Measurements from ENCODE around the gene MCRS1. TPM values are rescaled to one million over a fixed set of nuclear protein-coding genes. Genes with fewer than 3 reads are reported as not detected.

The MCRS1 gene
- total and polyA plus RNA-seq, 2 experiments from 2014 or later: 105 to 139 TPM

- H3K9me3 Mint-ChIP-seq: no peaks in the 10 kb centered on the region; the same call in 2 of the 3 replicates
- TF ChIP-seq STAT1 (IDR thresholded peaks at IDR 0.05; ENCODE audit: unreplicated experiment) (no peak), CREB1 (CRISPR knock-in tag; IDR thresholded peaks at IDR 0.05; ENCODE audit: low read depth) (no peak), ZNF462 (CRISPR knock-in tag; IDR thresholded peaks at IDR 0.05) (no peak), ZNF331 (CRISPR knock-in tag; IDR thresholded peaks at IDR 0.05; ENCODE audit: low read depth) (no peak), POLR2AphosphoS5 (IDR thresholded peaks at IDR 0.05; ENCODE audit: low read depth) (no peak), JUNB (IDR thresholded peaks at IDR 0.05; ENCODE audit: unreplicated experiment) (no peak), EZH2 (IDR thresholded peaks at IDR 0.05; ENCODE audit: low read depth, unreplicated experiment) (no peak), NANOG (IDR thresholded peaks at IDR 0.05; ENCODE audit: borderline replicate concordance) (no peak), ZNF114 (CRISPR knock-in tag; IDR thresholded peaks at IDR 0.05) (no peak), EZH2phosphoT487 (IDR thresholded peaks at IDR 0.05; ENCODE audit: unreplicated experiment) (no peak)
- TF ChIP-seq, protein P1, sequence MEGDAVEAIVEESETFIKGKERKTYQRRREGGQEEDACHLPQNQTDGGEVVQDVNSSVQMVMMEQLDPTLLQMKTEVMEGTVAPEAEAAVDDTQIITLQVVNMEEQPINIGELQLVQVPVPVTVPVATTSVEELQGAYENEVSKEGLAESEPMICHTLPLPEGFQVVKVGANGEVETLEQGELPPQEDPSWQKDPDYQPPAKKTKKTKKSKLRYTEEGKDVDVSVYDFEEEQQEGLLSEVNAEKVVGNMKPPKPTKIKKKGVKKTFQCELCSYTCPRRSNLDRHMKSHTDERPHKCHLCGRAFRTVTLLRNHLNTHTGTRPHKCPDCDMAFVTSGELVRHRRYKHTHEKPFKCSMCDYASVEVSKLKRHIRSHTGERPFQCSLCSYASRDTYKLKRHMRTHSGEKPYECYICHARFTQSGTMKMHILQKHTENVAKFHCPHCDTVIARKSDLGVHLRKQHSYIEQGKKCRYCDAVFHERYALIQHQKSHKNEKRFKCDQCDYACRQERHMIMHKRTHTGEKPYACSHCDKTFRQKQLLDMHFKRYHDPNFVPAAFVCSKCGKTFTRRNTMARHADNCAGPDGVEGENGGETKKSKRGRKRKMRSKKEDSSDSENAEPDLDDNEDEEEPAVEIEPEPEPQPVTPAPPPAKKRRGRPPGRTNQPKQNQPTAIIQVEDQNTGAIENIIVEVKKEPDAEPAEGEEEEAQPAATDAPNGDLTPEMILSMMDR (conservative IDR thresholded peaks at IDR 0.05; ENCODE audit: low read depth in 2 of 2): no peak
- TF ChIP-seq, protein P2, sequence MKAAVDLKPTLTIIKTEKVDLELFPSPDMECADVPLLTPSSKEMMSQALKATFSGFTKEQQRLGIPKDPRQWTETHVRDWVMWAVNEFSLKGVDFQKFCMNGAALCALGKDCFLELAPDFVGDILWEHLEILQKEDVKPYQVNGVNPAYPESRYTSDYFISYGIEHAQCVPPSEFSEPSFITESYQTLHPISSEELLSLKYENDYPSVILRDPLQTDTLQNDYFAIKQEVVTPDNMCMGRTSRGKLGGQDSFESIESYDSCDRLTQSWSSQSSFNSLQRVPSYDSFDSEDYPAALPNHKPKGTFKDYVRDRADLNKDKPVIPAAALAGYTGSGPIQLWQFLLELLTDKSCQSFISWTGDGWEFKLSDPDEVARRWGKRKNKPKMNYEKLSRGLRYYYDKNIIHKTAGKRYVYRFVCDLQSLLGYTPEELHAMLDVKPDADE (IDR thresholded peaks at IDR 0.05): no peak
- TF ChIP-seq, protein P3, sequence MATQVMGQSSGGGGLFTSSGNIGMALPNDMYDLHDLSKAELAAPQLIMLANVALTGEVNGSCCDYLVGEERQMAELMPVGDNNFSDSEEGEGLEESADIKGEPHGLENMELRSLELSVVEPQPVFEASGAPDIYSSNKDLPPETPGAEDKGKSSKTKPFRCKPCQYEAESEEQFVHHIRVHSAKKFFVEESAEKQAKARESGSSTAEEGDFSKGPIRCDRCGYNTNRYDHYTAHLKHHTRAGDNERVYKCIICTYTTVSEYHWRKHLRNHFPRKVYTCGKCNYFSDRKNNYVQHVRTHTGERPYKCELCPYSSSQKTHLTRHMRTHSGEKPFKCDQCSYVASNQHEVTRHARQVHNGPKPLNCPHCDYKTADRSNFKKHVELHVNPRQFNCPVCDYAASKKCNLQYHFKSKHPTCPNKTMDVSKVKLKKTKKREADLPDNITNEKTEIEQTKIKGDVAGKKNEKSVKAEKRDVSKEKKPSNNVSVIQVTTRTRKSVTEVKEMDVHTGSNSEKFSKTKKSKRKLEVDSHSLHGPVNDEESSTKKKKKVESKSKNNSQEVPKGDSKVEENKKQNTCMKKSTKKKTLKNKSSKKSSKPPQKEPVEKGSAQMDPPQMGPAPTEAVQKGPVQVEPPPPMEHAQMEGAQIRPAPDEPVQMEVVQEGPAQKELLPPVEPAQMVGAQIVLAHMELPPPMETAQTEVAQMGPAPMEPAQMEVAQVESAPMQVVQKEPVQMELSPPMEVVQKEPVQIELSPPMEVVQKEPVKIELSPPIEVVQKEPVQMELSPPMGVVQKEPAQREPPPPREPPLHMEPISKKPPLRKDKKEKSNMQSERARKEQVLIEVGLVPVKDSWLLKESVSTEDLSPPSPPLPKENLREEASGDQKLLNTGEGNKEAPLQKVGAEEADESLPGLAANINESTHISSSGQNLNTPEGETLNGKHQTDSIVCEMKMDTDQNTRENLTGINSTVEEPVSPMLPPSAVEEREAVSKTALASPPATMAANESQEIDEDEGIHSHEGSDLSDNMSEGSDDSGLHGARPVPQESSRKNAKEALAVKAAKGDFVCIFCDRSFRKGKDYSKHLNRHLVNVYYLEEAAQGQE (IDR thresholded peaks at IDR 0.05; ENCODE audit: unreplicated experiment): no peak
- H3K4me3 Mint-ChIP-seq: peak overlapping the region; percentile 21
- Histone ChIP-seq H4K20me1 (replicated peaks; ENCODE audit: insufficient read depth) (no peaks in the 10 kb centered on the region; the same call in 1 of the 2 replicates), H3F3A (replicated peaks; ENCODE audit: low read depth) (no peaks in the 10 kb centered on the region), H3K4me1 (ENCODE audit: insufficient read depth) (peaks cover 8% of the 10 kb centered on the region; the same call in 1 of the 2 replicates), H2AFZ (no peak overlapping the region), H3K79me2 (replicated peaks; ENCODE audit: insufficient read depth) (no peaks in the 10 kb centered on the region), H3K4me2 (peak overlapping the region; percentile 72; the same call in 1 of the 2 replicates), H3K27me3 (ENCODE audit: insufficient read depth) (peaks cover 100% of the 10 kb centered on the region), H3K36me3 (ENCODE audit: insufficient read depth) (no peaks in the 10 kb centered on the region), H3K9me2 (ENCODE audit: insufficient read depth) (no peaks in the 10 kb centered on the region), H3K4me3 (peak overlapping the region; percentile 51; the same call in 1 of the 2 replicates), H3K27ac (ENCODE audit: low read depth) (no peak overlapping the region)
- DNase-seq (ENCODE audit: low spot score) (no peak), ATAC-seq (no peak)
- H3K4me1 Mint-ChIP-seq: peaks cover 31% of the 10 kb centered on the region
- no peaks in the 10 kb centered on the region for H3K36me3 Mint-ChIP-seq (ENCODE audit: low read depth)
- peaks cover 93% of the 10 kb centered on the region for H3K27me3 Mint-ChIP-seq (ENCODE audit: insufficient read depth, low read depth, poor library complexity)
- no peak overlapping the region for H3K27ac Mint-ChIP-seq
These were observed 24.6 kb downstream of the MCRS1 start for GRCh38 chr12:49543221-49543913.
